Neural crest cell (in vitro differentiated cells): ENCODE measurements around the gene TSR3. TPM values are rescaled to one million over a fixed set of nuclear protein-coding genes. Genes with fewer than 3 reads are reported as not detected.

Source experiments
- DNase-seq: peaks from one replicate; pipeline ENCODE4 v3.0.0; 2021; ENCODE audit warnings: low read depth, mixed read lengths, low spot score
- H3K27ac Mint-ChIP-seq: one replicate; pipeline ENCODE4 v1.8.0; 2021; ENCODE audit warnings: mild to moderate bottlenecking, mixed read lengths; ENCODE audit not compliant: unreplicated experiment
- H3K27me3 Mint-ChIP-seq: 2 replicates; pipeline ENCODE4 v1.8.0; 2021; ENCODE audit warnings: low read depth, mild to moderate bottlenecking, mixed read lengths
- H3K36me3 Mint-ChIP-seq: 2 replicates; pipeline ENCODE4 v1.8.0; 2021; ENCODE audit warnings: low read depth, mild to moderate bottlenecking, mixed read lengths
- H3K4me1 Mint-ChIP-seq: 2 replicates; pipeline ENCODE4 v1.8.0; 2021; ENCODE audit warnings: mixed read lengths
- H3K4me3 Mint-ChIP-seq: one replicate; pipeline ENCODE4 v1.8.0; 2021; ENCODE audit warnings: mild to moderate bottlenecking, mixed read lengths
- H3K9me3 Mint-ChIP-seq: 2 replicates; pipeline ENCODE4 v1.8.0; 2021; ENCODE audit warnings: mixed read lengths
- total RNA-seq: library from RNA; stranded (reverse); gene quantifications from 2 replicates; pipeline ENCODE4 v1.2.1, GENCODE V29; 2021
- TF ChIP-seq, protein P1 (sequence below): fragments of 200-600 bp; sonication (generic); conservative IDR thresholded peaks from 2 replicates; pipeline ENCODE4 v1.5.0; 2021; ENCODE audit warnings: antibody characterized with exemption, mild to moderate bottlenecking

The TSR3 gene
- total RNA-seq, 1 donor from 2014 or later = 66.2 TPM

DNA sequence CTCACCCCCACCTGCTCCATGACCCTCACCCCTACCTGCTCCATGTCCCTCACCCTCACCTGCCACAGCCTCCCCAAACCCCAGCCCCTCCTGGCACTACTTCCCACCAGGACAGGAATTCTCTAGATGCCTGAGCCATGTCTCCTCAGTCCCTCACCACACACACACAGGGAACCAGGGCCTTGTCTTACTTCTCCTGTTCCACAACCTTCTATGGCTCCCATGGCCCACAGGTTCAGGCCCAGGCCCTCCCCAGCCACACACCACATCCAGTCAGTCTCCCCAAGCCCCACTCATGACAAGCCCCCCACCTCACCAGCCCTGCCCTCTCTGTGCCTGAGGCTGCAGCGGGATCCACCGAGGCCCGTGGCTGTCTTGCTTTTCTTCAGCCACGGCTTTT is 45.3 kb downstream of the TSR3 start:
- TF ChIP-seq, protein P1, sequence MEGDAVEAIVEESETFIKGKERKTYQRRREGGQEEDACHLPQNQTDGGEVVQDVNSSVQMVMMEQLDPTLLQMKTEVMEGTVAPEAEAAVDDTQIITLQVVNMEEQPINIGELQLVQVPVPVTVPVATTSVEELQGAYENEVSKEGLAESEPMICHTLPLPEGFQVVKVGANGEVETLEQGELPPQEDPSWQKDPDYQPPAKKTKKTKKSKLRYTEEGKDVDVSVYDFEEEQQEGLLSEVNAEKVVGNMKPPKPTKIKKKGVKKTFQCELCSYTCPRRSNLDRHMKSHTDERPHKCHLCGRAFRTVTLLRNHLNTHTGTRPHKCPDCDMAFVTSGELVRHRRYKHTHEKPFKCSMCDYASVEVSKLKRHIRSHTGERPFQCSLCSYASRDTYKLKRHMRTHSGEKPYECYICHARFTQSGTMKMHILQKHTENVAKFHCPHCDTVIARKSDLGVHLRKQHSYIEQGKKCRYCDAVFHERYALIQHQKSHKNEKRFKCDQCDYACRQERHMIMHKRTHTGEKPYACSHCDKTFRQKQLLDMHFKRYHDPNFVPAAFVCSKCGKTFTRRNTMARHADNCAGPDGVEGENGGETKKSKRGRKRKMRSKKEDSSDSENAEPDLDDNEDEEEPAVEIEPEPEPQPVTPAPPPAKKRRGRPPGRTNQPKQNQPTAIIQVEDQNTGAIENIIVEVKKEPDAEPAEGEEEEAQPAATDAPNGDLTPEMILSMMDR = no peak
- Mint-ChIP-seq H3K27ac (no peak overlapping the region), H3K36me3 (peaks cover 5% of the 10 kb centered on the region), H3K27me3 (peaks cover 23% of the 10 kb centered on the region), H3K4me1 (peaks cover 14% of the 10 kb centered on the region), H3K4me3 (peak overlapping the region; percentile 79), H3K9me3 (no peaks in the 10 kb centered on the region)
- no peak for DNase-seq

- H3K27ac Mint-ChIP-seq = no peak overlapping the region
- TF ChIP-seq, protein P1 = no peak
- H3K9me3 Mint-ChIP-seq = no peaks in the 10 kb centered on the region
- H3K36me3 Mint-ChIP-seq = peaks cover 5% of the 10 kb centered on the region
- H3K27me3 Mint-ChIP-seq = peaks cover 23% of the 10 kb centered on the region
- H3K4me3 Mint-ChIP-seq = no peak overlapping the region
- H3K4me1 Mint-ChIP-seq = peaks cover 9% of the 10 kb centered on the region
- DNase-seq = no peak
These were observed 45.9 kb downstream of the TSR3 start for GRCh38 chr16:1305823-1306222.

DNA sequence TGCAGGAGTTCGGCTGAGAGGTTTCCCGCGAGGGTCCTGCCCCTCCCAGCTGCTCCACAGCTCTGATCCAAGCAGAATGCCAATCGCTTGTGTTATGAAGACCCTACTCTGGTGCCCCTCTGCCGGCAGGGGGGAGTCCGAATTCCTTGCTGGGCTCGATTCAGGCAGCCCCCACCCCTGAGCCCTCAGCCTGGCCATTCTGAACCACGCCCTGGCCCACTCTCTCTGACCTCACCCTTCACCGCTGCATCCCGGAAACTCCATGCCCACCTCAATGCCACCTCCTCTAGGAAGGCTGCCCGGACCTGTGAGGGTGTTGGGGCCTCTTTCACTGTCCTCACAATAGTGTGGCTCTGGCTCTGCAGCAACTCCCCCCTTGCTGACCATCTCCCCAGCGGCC is 50.1 kb downstream of the TSR3 start:
- DNase-seq = no peak
- no peak overlapping the region for H3K4me3 Mint-ChIP-seq

GRCh38 chr16:1300664-1301476 is 50.8 kb downstream of the TSR3 start:
- no peaks in the 10 kb centered on the region for H3K9me3 Mint-ChIP-seq
- TF ChIP-seq, protein P1 = peak; percentile 86
- peak; percentile 85 for DNase-seq
- H3K4me1 Mint-ChIP-seq = no peaks in the 10 kb centered on the region
- no peak overlapping the region for H3K27ac Mint-ChIP-seq
- H3K27me3 Mint-ChIP-seq = peaks cover 46% of the 10 kb centered on the region
- H3K4me3 Mint-ChIP-seq = no peak overlapping the region
- H3K36me3 Mint-ChIP-seq = no peaks in the 10 kb centered on the region

More for the DNA sequence above, 50.1 kb downstream of the TSR3 start:
- H3K27ac Mint-ChIP-seq = no peak overlapping the region
- H3K9me3 Mint-ChIP-seq = no peaks in the 10 kb centered on the region
- no peaks in the 10 kb centered on the region for H3K36me3 Mint-ChIP-seq
- peaks cover 46% of the 10 kb centered on the region for H3K27me3 Mint-ChIP-seq
- no peaks in the 10 kb centered on the region for H3K4me1 Mint-ChIP-seq
- TF ChIP-seq, protein P1 = no peak

DNA sequence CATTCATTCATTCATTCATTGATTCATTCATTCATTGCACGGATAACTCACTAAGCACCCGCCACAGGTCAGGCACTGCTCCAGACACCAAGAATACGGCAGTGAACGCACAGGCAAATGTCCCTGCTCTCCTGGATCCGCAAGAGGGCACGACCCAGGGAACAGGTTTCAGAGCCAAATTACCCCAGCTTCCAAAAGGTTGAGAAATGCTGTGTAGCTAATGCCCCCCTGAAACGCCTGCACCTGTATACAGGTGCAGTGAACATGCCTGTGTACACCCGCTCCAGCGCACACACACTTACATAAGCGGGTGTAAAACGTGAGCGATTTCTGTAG is 51.8 kb downstream of the TSR3 start:
- no peak overlapping the region for H3K4me3 Mint-ChIP-seq
- H3K27ac Mint-ChIP-seq = no peak overlapping the region
- TF ChIP-seq, protein P1 = no peak
- no peaks in the 10 kb centered on the region for H3K9me3 Mint-ChIP-seq
- no peaks in the 10 kb centered on the region for H3K36me3 Mint-ChIP-seq
- H3K4me1 Mint-ChIP-seq = no peaks in the 10 kb centered on the region
- H3K27me3 Mint-ChIP-seq = peaks cover 52% of the 10 kb centered on the region
- no peak for DNase-seq

Other genes with a start within 250 kb of the TSR3 start
- gene CACNA1H, start 198.8 kb downstream of the TSR3 start, total RNA-seq = 10.7 and 13.2 TPM in 2 replicates
- not detected in 2 replicates for gene TPSG1, start 126.6 kb downstream of the TSR3 start, total RNA-seq
- not detected in 2 replicates for gene TPSB2, start 121.7 kb downstream of the TSR3 start, total RNA-seq
- gene TPSAB1, start 111.2 kb downstream of the TSR3 start, total RNA-seq = not detected in 2 replicates
- not detected in 2 replicates for gene TPSD1, start 95.8 kb downstream of the TSR3 start, total RNA-seq
- 301 and 311 TPM in 2 replicates for gene UBE2I, start 42.2 kb downstream of the TSR3 start, total RNA-seq
- gene BAIAP3, start 18.2 kb downstream of the TSR3 start, total RNA-seq = 3.4 and 4.0 TPM in 2 replicates
- 32.8 and 38.3 TPM in 2 replicates for gene GNPTG, start 53 bp upstream of the TSR3 start, total RNA-seq
- gene UNKL, start 62.8 kb upstream of the TSR3 start, total RNA-seq = 18.6 and 26.2 TPM in 2 replicates
- gene UQCC4, start 68.9 kb upstream of the TSR3 start, total RNA-seq = 17.1 and 17.8 TPM in 2 replicates
- gene PERCC1, start 79.2 kb upstream of the TSR3 start, total RNA-seq = not detected in 2 replicates
- gene CCDC154, start 92.7 kb upstream of the TSR3 start, total RNA-seq = 1.2 and 1.9 TPM in 2 replicates
- gene CLCN7, start 123.2 kb upstream of the TSR3 start, total RNA-seq = 74.5 and 82.4 TPM in 2 replicates
- gene PTX4, start 137.1 kb upstream of the TSR3 start, total RNA-seq = 0.28 TPM in 1 of 2 replicates, not detected in the other
- gene TELO2, start 141.5 kb upstream of the TSR3 start, total RNA-seq = 77.9 and 87.5 TPM in 2 replicates
- 0.98 and 1.3 TPM in 2 replicates for gene TMEM204, start 181.8 kb upstream of the TSR3 start, total RNA-seq